Activated T-helper 1 cell treated with anti-CD3 and anti-CD28 coated beads, Interleukin-2, amount 50 U/mL, for 16 hours (primary cell): ENCODE results near the gene NCAPG.

Experiments
- DNase-seq, 2 donors: peaks; one replicate each; pipeline ENCODE4 v3.0.0-alpha.2; 2020; ENCODE audit warnings: low read depth in 1 of 2, low spot score in 1 of 2

The NCAPG gene

GRCh38 chr4:17810260-17811077, at the start of gene NCAPG, which contains the start of gene DCAF16:
Gene NCAPG, plus strand, starts transcription at chr4:17810979. Its CDS starts 99 bp downstream, at chr4:17811078.
Gene DCAF16, minus strand, starts transcription at chr4:17810757. Its CDS starts 6,616 bp downstream, at chr4:17804141.
- peak; percentile 99 for DNase-seq

GRCh38 chr4:17761062-17761461, 49.7 kb upstream of the NCAPG start:
- DNase-seq: no peak

- no peak for DNase-seq
These were observed 48.1 kb upstream of the NCAPG start for GRCh38 chr4:17762726-17763125.

GRCh38 chr4:17763416-17763815, 47.4 kb upstream of the NCAPG start:
- DNase-seq: no peak

- no peak for DNase-seq
These were observed 46.8 kb upstream of the NCAPG start for GRCh38 chr4:17763931-17764330.

GRCh38 chr4:17765514-17766286, 45.1 kb upstream of the NCAPG start:
- DNase-seq: no peak

- DNase-seq: no peak
These were observed 43.8 kb upstream of the NCAPG start for GRCh38 chr4:17766826-17767458.

GRCh38 chr4:17769406-17770174, 41.2 kb upstream of the NCAPG start:
- DNase-seq: no peak

GRCh38 chr4:17770845-17771244, 39.9 kb upstream of the NCAPG start:
- no peak for DNase-seq

GRCh38 chr4:17771284-17771908, 39.4 kb upstream of the NCAPG start:
- no peak for DNase-seq

- DNase-seq: no peak
These were observed 37.6 kb upstream of the NCAPG start for GRCh38 chr4:17773135-17773698.

- DNase-seq: no peak
These were observed 32.3 kb upstream of the NCAPG start for GRCh38 chr4:17778431-17778830.

- no peak for DNase-seq
These were observed 30.1 kb upstream of the NCAPG start for GRCh38 chr4:17780501-17781299.

- no peak for DNase-seq
These were observed 29.2 kb upstream of the NCAPG start, which contains the start of gene FAM184B for GRCh38 chr4:17781300-17782287. Gene FAM184B, minus strand, starts transcription at chr4:17781621. Its CDS starts 322 bp downstream, at chr4:17781299.

GRCh38 chr4:17785858-17786257, 24.9 kb upstream of the NCAPG start:
- DNase-seq: no peak

- DNase-seq: no peak
These were observed 24.2 kb upstream of the NCAPG start for GRCh38 chr4:17786567-17786966.

GRCh38 chr4:17787315-17787714, 23.5 kb upstream of the NCAPG start:
- no peak for DNase-seq

- DNase-seq: no peak
These were observed 21.8 kb upstream of the NCAPG start for GRCh38 chr4:17788956-17789355.
